ENCODE measurements around the gene IPCEF1.
"Not testable (repeated sequence)": the region's sequence is repeated elsewhere in the genome, so short reads cannot be mapped to it uniquely, and the experiment has no call there.

IPCEF1 gene

GRCh38 chr6:154306696-154307095, 49.9 kb downstream of the IPCEF1 start:
- no peak overlapping the region for H3K4me3 ChIP-seq (ENCODE audit: control insufficient read depth, low read depth, low read length)
- TF ChIP-seq, protein P1, sequence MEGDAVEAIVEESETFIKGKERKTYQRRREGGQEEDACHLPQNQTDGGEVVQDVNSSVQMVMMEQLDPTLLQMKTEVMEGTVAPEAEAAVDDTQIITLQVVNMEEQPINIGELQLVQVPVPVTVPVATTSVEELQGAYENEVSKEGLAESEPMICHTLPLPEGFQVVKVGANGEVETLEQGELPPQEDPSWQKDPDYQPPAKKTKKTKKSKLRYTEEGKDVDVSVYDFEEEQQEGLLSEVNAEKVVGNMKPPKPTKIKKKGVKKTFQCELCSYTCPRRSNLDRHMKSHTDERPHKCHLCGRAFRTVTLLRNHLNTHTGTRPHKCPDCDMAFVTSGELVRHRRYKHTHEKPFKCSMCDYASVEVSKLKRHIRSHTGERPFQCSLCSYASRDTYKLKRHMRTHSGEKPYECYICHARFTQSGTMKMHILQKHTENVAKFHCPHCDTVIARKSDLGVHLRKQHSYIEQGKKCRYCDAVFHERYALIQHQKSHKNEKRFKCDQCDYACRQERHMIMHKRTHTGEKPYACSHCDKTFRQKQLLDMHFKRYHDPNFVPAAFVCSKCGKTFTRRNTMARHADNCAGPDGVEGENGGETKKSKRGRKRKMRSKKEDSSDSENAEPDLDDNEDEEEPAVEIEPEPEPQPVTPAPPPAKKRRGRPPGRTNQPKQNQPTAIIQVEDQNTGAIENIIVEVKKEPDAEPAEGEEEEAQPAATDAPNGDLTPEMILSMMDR (IDR thresholded peaks at IDR 0.05; ENCODE audit: control insufficient read depth, insufficient read depth, low read depth, low read length, missing control alignments) = no peak
- DNase-seq (ENCODE audit: low read depth) = no peak

DNA sequence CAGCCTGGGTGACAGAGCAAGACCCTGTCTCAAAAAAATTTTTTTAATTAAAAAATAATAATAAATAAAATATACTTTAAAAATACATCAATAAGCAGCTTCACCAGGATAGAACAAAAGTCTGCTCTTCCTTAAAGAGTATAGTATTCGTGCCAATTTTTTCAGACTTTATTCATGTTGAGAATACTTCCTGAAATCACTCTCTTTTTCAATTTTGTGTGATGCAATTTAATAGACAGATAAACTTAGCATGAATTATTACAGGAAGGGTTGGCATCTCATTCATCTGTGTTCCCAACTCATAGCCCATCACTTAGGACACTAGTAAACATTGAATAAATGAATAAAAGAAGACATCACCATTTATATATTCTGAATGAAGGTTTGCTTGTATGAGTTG, 52.4 kb downstream of the IPCEF1 start:
- no peak for DNase-seq (ENCODE audit: low read depth)
- no peak overlapping the region for H3K4me3 ChIP-seq (ENCODE audit: control insufficient read depth, low read depth, low read length)
- TF ChIP-seq, protein P1 (IDR thresholded peaks at IDR 0.05; ENCODE audit: control insufficient read depth, insufficient read depth, low read depth, low read length, missing control alignments) = no peak

- not testable (repeated sequence) for H3K4me3 ChIP-seq (ENCODE audit: control insufficient read depth, low read depth, low read length); DNase-seq (ENCODE audit: low read depth)
Measured at GRCh38 chr6:154303642-154304041, 53.0 kb downstream of the IPCEF1 start.

DNA sequence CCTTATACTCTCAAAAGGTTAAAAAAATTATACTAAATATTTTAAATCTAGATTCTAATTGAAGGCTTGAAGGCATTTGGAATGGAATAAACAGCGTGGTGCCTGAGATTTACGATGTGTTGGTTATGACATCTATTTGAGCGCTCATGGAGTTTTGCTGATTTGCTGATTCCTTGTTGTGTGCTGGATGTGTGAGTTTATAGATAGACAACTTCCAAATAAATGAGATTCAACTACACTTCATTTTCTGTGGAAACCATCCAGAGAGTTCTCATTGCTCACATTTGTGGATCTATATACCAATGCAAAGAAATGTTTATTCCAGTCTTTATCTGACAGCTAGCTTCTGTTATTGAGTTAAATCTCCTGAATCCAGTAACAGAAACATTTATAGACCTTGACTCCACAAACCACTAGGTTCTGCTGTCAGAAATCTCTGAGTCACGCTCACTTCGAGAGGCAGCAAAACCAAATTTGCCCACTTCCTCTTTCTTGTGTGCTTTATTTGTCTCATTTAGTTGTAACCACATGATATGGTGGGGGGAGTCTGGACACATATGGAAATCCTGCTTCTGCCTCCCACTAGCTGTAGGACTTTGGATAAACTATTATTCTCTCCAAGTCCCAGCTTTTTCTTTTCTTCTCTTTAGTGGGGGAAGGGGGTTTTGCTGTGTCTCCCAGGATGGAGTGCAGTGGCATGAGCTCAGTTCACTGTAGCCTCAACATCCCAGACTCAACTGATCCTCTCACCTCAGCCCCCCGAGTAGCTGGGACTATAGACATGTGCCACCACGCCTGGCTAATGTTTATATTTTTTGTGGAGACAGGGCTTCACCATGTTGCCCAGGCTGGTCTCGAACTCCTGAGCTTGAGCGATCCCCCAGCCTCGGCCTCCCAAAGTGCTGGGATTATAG, 54.5 kb downstream of the IPCEF1 start:
- no peak overlapping the region for H3K4me3 ChIP-seq (ENCODE audit: control insufficient read depth, low read depth, low read length)
- no peak for DNase-seq (ENCODE audit: low read depth)
- TF ChIP-seq, protein P1 (IDR thresholded peaks at IDR 0.05; ENCODE audit: control insufficient read depth, insufficient read depth, low read depth, low read length, missing control alignments) = no peak

GRCh38 chr6:154301086-154301625, 55.4 kb downstream of the IPCEF1 start:
- no peak overlapping the region for H3K4me3 ChIP-seq (ENCODE audit: control insufficient read depth, low read depth, low read length)
- no peak for DNase-seq (ENCODE audit: low read depth)
- TF ChIP-seq, protein P1 (IDR thresholded peaks at IDR 0.05; ENCODE audit: control insufficient read depth, insufficient read depth, low read depth, low read length, missing control alignments) = no peak

- TF ChIP-seq, protein P1 (IDR thresholded peaks at IDR 0.05; ENCODE audit: control insufficient read depth, insufficient read depth, low read depth, low read length, missing control alignments) = no peak
- no peak for DNase-seq (ENCODE audit: low read depth)
- H3K4me3 ChIP-seq (ENCODE audit: control insufficient read depth, low read depth, low read length) = no peak overlapping the region
Measured at GRCh38 chr6:154298297-154298696, 58.3 kb downstream of the IPCEF1 start.

- TF ChIP-seq, protein P1 (IDR thresholded peaks at IDR 0.05; ENCODE audit: control insufficient read depth, insufficient read depth, low read depth, low read length, missing control alignments) = no peak
- no peak overlapping the region for H3K4me3 ChIP-seq (ENCODE audit: control insufficient read depth, low read depth, low read length)
- DNase-seq (ENCODE audit: low read depth) = no peak
Measured at GRCh38 chr6:154297721-154298120, 58.9 kb downstream of the IPCEF1 start.

Data from AG09309 (cell line).